ENCODE data around the gene CD47.

CD47 gene

GRCh38 chr3:108119398-108120104, 28.7 kb upstream of the CD47 start:
- TF ChIP-seq POLR2AphosphoS5 (IDR thresholded peaks at IDR 0.05; ENCODE audit: low read depth, low read length) = no peak
- no peak for TF ChIP-seq TAF1 (IDR thresholded peaks at IDR 0.05; ENCODE audit: borderline replicate concordance, insufficient read depth, low read length)
- TF ChIP-seq REST (IDR thresholded peaks at IDR 0.05; ENCODE audit: insufficient read depth in 1 of 2, low read depth in 2 of 2, low read length in 2 of 2) = no peak
- no peak for TF ChIP-seq FOXP2 (optimal IDR thresholded peaks at IDR 0.05; ENCODE audit: borderline replicate concordance, extremely low read depth, extremely low read length, insufficient read depth)

GRCh38 chr3:108118038-108118768, 27.4 kb upstream of the CD47 start:
- no peak for TF ChIP-seq POLR2AphosphoS5 (IDR thresholded peaks at IDR 0.05; ENCODE audit: low read depth, low read length)
- TF ChIP-seq FOXP2 (optimal IDR thresholded peaks at IDR 0.05; ENCODE audit: borderline replicate concordance, extremely low read depth, extremely low read length, insufficient read depth) = no peak
- TF ChIP-seq REST (IDR thresholded peaks at IDR 0.05; ENCODE audit: insufficient read depth in 1 of 2, low read depth in 2 of 2, low read length in 2 of 2) = no peak

GRCh38 chr3:108117241-108117775, 26.5 kb upstream of the CD47 start:
- TF ChIP-seq SIN3A (IDR thresholded peaks at IDR 0.05; ENCODE audit: borderline replicate concordance, insufficient read depth, low read length) (no peak), REST (IDR thresholded peaks at IDR 0.05; ENCODE audit: insufficient read depth in 1 of 2, low read depth in 2 of 2, low read length in 2 of 2) (no peak), TAF1 (IDR thresholded peaks at IDR 0.05; ENCODE audit: borderline replicate concordance, insufficient read depth, low read length) (no peak), FOXP2 (optimal IDR thresholded peaks at IDR 0.05; ENCODE audit: borderline replicate concordance, extremely low read depth, extremely low read length, insufficient read depth) (no peak), POLR2AphosphoS5 (IDR thresholded peaks at IDR 0.05; ENCODE audit: low read depth, low read length) (no peak)

- TF ChIP-seq TAF1 (IDR thresholded peaks at IDR 0.05; ENCODE audit: borderline replicate concordance, insufficient read depth, low read length) = no peak
- no peak for TF ChIP-seq SIN3A (IDR thresholded peaks at IDR 0.05; ENCODE audit: borderline replicate concordance, insufficient read depth, low read length)
- TF ChIP-seq POLR2AphosphoS5 (IDR thresholded peaks at IDR 0.05; ENCODE audit: low read depth, low read length) = no peak
- no peak for TF ChIP-seq REST (IDR thresholded peaks at IDR 0.05; ENCODE audit: insufficient read depth in 1 of 2, low read depth in 2 of 2, low read length in 2 of 2)
- TF ChIP-seq FOXP2 (optimal IDR thresholded peaks at IDR 0.05; ENCODE audit: borderline replicate concordance, extremely low read depth, extremely low read length, insufficient read depth) = no peak
These were observed 23.7 kb upstream of the CD47 start for GRCh38 chr3:108114423-108115065.
